GM21526 (cell line): ENCODE data around the gene GTF2H4.
A peak's percentile ranks its signal among the peaks of the same experiment; 100 is the strongest.
"Not testable (repeated sequence)": the region's sequence is repeated elsewhere in the genome, so short reads cannot be mapped to it uniquely, and the experiment has no call there.

Experiments used
- ATAC-seq: cut with Tn5 transposase; IDR thresholded peaks from one replicate; pipeline ENCODE4 v1.9.1; 2021; ENCODE audit warnings: moderate library complexity; ENCODE audit not compliant: unreplicated experiment, low FRiP score

GTF2H4 gene

GRCh38 chr6:30893666-30894065 is 14.3 kb upstream of the GTF2H4 start:
- no peak for ATAC-seq

- ATAC-seq: no peak
These were observed 13.6 kb upstream of the GTF2H4 start for GRCh38 chr6:30894381-30894780.

GRCh38 chr6:30894935-30895334 is 13.1 kb upstream of the GTF2H4 start:
- ATAC-seq: no peak

GRCh38 chr6:30895343-30895742 is 12.7 kb upstream of the GTF2H4 start:
- no peak for ATAC-seq

GRCh38 chr6:30896541-30896940 is 11.5 kb upstream of the GTF2H4 start:
- no peak for ATAC-seq

GRCh38 chr6:30897882-30898281 is 10.1 kb upstream of the GTF2H4 start:
- ATAC-seq: no peak

GRCh38 chr6:30898750-30899360 is 9.2 kb upstream of the GTF2H4 start:
- ATAC-seq: no peak

- ATAC-seq: no peak
These were observed 7.1 kb upstream of the GTF2H4 start for GRCh38 chr6:30900863-30901417.

- ATAC-seq: no peak
These were observed 6.6 kb upstream of the GTF2H4 start for GRCh38 chr6:30901436-30901835.

GRCh38 chr6:30902196-30902595 is 5.8 kb upstream of the GTF2H4 start:
- not testable (repeated sequence) for ATAC-seq

GRCh38 chr6:30902709-30903108 is 5.3 kb upstream of the GTF2H4 start:
- no peak for ATAC-seq

- ATAC-seq: no peak
These were observed 4.8 kb upstream of the GTF2H4 start for GRCh38 chr6:30903236-30903635.

GRCh38 chr6:30907290-30907757 is 683 bp upstream of the GTF2H4 start:
- ATAC-seq: not testable (repeated sequence)

- ATAC-seq: no peak
These were observed 693 bp downstream of the GTF2H4 start for GRCh38 chr6:30908700-30909099.

GRCh38 chr6:30910473-30910872 is 2.5 kb downstream of the GTF2H4 start:
- not testable (repeated sequence) for ATAC-seq

GRCh38 chr6:30912746-30913520 is 4.9 kb downstream of the GTF2H4 start:
- no peak for ATAC-seq

- ATAC-seq: no peak
These were observed 5.7 kb downstream of the GTF2H4 start for GRCh38 chr6:30913721-30914075.

GRCh38 chr6:30914076-30914853 is 6.3 kb downstream of the GTF2H4 start, which contains the start of gene VARS2:
VARS2 (plus strand) TSS chr6:30914238; CDS start chr6:30914837, 599 bp downstream.
- peak; percentile 74 for ATAC-seq

- ATAC-seq: no peak
These were observed 7.0 kb downstream of the GTF2H4 start for GRCh38 chr6:30914854-30915590.

- no peak for ATAC-seq
These were observed 7.6 kb downstream of the GTF2H4 start for GRCh38 chr6:30915591-30915946.
